Ureter (tissue), 1 donor: ENCODE measurements around the gene GABBR2. TPM values are rescaled to one million over a fixed set of nuclear protein-coding genes. Genes with fewer than 3 reads are reported as not detected.
"Not testable (repeated sequence)": the region's sequence is repeated elsewhere in the genome, so short reads cannot be mapped to it uniquely, and the experiment has no call there.

Experiments used
- DNase-seq: peaks from one replicate; pipeline ENCODE4 v3.0.0-alpha.2; 2020; ENCODE audit warnings: low spot score
- total RNA-seq: library from RNA; stranded (reverse); gene quantifications from one replicate; pipeline ENCODE4 v1.2.4, GENCODE V29; 2023
- donor health status: DM: yes; HTN: yes; CAD: no.

GABBR2 gene
- total RNA-seq, 1 donor from 2014 or later, result 12.2 TPM

DNA sequence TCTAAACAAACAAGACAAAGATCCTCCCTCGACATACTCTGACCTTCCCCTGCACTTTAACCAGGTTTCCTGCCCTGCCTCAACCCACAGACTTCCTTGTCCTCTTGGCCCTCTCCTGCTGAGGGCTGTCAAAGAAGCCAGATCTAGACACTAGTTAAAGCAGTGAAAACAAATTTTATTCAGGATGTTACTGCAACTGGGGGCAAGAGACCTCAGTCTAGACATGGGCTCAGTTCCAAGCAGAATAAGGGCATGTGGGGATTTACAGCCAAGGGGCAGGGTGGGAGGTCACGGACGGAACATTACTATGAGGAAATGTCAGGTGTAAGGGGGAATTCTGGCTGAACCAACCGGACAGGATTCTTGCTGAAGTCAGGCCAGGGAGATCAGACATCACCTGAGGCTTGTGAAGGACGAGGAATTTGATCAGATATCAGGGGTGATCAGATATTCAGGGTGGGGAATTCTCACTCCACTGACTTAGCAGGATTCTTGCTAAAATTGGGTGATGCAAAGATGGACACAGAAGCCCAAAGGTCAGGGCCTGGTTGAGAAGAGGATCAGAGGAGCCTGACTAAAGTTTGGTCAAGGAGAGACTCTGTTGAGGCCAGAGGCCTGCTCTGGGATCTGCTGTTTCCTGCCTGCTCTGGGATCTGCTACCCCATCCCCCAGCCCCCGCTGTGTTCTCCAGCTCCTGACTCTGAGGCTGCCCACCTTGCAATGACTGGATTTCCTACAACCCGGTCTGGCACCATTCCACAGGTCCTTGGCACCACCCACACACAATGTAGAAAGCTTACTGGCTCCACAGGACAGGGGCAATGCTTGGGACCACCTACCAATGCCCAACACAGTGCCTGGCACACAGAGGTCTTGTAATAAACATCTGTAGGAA lies 21.5 kb downstream of the GABBR2 start:
- DNase-seq, result no peak

DNA sequence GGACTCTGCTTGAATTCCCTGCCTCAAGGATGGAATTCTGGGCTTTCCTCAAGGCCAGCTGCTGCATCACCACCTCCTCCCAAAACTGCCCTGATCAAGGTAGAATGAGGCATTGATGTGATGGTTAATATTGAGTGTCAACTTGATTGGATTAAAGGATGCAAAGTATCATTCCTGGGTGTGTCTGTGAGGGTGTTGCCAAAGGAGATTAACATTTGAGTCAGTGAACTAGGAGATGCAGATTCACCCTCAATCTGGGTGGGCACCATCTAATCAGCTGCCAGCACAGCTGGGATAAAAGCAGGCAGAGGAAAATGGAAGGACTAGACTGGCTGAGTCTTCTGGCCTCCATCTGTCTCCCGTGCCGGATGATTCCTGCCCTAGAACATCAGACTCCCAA lies 23.9 kb downstream of the GABBR2 start:
- DNase-seq, result not testable (repeated sequence)

DNA sequence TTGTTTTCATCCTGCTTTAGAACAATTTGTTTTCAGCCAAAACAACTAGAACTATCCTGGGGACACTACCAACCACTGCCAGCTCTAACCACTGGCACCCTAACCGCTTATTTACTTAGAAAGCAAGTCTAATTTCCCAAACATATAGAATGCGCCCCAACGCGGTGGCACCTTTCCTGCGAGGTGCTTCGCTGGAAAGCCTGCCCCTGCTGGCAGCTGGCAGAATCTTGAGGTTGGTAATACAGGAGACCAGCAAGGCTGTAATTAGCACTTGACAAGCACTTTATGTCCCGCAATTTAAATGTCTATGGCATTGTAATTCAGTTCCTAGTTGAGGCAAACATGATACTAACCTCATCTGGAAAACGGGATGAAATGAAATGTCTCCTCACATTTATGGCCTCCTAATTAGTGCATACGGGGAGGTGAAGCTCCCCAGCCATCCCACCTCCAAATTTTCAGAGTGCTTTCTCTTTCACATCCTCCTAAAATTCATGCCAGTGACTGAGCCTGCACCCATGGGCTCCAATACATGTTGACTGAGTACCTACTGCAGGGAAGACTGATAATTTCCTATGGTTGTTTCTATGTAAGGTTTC lies 30.4 kb downstream of the GABBR2 start:
- no peak for DNase-seq

DNA sequence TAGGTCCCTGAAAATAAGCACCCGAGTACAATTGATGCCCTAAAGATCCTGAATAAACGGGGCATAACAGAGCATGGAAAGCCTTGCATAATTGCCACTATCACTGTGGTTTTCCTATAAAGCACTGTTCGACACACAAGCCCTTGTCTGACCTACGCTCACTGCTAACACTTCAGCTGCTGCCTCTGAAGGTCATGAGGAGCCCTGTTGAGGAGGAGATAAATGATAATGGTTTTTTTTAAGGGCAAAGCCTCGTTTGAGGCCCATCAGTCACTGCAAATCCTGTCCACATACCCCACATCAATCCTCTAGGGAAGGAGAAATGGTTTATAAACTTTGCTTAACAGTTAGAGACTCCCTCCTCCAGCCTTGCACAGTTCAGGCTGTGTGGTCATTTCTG lies 35.1 kb downstream of the GABBR2 start:
- no peak for DNase-seq

DNA sequence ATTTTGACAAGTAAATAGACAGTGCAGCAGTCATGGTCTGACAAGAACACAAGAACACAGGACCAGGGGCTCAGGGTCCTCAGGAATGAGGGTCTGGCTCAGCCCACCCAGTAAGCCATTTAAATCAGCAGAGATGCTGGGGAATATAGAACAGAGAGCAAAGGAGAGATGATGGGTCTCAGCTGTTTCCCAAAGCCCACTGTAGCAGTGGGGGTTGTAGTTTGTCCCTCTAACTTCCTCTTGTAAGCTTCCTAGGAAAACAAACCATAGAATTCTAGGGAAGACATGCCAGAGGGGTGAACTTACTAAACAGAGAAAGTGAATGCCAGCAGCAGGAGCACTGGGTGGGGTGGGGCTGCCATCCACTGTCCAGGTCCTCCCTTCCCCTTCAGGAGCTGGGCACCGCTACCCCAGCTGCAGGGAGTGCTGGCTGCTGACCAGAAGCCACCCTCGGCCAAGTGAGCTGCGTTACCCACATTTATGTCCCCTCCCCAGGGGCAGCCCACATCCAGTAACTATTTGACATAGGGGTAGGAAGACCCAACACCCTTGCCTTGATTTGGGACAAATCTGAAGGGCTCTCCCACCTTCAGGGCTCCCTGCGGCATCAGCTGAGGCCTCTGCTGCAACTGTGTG lies 41.6 kb downstream of the GABBR2 start:
- DNase-seq, result no peak

DNA sequence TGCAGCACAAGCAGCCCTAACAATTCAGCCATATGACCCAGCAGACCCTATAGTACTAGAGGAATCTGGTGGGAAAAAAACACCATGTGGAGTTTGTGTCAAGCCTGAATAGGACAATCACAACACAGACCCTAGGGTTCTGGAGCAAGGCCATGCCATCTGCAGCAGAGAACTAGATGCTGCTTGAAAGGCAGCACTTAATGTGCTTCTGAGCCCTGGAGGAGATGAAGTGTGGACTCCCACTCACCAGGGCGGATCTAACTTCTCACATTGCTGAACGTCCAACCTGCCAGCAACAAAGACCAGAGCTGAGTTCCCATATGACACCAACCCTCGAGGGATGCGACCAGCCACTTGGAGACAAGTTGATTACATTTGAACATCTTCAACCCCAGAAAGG lies 43.2 kb downstream of the GABBR2 start:
- no peak for DNase-seq

DNA sequence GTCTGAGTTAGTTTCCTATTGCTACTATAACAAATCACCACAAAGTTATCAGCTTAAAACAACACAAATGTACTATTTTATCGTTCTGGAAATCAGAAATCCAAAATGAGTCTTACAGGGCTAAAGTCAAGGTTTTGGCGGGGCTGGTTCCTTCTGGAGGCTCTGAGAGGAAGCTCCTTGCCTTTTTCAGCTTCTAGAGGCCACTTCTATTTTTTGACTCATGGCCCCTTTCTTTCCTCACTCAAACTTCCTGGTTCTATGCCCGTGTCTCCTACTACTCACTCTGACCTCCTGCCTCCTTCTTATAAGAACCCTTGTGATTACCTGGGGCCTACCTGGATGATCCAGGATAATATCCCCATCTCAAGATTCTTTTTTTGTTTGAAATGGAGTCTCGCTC lies 48.2 kb downstream of the GABBR2 start:
- no peak for DNase-seq

DNA sequence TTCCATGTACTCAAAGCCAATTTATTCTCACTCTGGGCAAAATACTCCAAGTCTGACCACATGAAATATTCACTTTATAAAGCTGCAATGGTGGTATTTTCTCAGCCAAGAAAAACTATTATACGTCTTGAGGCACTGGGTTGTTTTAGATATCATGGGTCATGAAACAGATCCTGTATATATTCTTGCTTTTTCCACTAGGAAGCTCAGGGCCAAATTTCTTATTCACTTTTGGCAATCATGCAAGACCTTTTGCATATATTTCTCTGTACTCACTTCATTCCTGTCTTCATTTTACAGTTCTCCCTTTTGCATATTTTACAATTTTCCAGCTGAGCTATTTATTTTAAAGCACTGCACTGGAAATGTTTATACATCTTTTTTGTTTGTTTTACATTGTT lies 49.8 kb downstream of the GABBR2 start:
- DNase-seq, result no peak

DNA sequence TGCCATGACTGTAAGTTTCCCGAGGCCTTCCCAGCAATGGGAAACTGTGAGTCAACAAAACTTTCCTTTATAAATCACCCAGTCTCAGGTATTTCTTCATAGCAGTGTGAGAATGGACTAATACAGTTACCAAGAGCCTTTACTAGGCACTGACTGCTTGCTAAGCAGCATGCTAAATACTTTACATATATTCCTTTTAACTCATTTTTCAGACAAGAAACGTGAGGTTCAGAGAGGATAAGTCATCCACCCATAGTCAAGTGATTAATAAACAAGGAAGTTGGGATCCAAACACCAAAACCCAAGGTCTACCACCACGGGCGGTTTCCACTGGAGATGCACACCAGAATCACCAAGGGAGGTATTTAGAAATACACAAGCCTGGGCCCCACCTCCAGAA lies 50.8 kb downstream of the GABBR2 start:
- no peak for DNase-seq

DNA sequence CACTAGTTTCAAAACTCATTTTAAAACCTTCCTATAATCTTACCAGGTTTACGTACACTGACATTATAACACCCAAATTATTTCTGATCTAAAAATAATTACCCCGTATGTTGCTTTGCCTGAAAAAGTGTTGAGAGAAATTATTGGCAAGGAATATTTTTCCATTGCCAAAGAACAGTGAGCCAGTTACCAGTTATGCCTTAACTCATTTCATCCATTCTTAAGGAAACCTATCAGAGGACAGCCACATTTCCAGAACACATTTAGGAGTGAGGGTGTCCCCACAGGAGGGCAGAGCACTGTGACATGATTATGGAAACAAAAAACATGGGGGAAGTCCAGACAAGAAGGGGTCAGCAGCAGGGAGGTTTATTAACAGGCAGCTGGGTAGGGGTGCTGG lies 52.2 kb downstream of the GABBR2 start:
- no peak for DNase-seq

DNA sequence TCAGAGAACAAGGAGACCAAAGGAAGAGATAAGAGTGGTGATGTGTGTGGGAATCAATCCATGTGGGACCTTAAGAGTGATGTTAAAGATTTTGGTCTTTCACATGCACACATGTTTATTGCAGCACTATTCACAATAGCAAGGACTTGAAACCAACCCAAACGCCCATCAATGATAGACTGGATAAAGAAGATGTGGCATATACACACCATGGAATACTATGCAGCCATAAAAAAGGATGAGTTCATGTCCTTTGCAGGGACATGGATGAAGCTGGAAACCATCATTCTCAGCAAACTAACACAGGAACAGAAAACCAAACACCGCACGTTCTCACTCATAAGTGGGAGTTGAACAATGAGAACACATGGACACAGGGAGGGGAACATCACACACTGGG lies 53.3 kb downstream of the GABBR2 start:
- not testable (repeated sequence) for DNase-seq

DNA sequence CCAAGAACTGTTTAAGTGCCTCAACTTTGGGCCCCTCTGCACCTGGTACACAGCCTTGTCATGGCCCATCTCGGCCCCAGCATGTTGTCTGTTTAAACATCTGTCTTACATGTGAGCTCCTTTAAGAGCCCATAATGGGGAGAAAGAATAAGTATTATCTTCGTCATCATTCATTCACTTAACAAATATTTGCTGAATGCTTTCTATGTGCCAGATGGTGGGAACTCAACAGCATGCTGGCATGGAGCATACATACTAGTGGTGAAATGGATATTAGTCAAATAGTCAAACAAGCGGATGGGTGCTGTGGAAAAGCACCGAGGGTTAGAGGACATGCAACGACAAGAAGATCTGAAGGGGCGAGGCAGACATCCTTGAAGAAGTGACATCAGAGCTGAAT lies 54.5 kb downstream of the GABBR2 start:
- DNase-seq, result no peak

DNA sequence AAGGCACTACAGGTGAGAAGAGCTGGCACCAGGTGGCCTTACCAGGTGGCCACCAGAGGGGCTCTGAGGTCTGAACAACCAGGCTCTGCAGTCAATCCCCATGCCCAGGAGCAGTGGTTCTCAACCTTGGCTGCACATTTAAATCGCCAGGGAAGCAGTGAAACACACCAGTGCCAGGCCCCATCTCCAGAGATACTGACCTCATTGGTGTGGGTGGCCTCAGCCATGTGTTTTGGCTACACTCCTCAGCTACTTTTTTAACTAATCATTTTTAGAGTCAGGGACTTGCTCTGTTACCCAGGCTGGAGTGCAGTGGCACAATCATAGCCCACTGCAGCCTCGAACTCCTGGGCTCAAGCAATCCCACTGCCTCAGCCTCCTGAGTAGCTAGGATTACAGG lies 56.0 kb downstream of the GABBR2 start:
- DNase-seq, result no peak

DNA sequence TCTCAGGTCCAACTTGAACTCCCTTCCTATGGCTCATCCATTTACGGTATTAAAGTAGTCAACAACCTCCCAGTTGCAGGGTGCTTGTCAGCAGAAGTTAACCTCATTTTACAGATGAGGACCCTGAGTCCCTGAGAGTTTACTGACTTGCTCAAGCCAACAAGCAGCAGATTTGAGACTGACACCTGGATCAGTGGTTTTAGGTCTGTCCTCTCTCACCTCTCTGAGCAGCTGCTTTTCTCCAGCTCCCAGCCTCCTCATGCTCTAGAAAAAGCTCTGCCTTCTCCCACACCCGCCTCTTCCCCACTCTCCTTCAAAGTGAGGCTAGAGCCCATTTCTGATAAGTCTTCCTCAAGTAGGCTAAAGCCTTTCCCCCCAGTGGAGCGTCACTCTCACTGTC lies 56.4 kb downstream of the GABBR2 start:
- no peak for DNase-seq

DNA sequence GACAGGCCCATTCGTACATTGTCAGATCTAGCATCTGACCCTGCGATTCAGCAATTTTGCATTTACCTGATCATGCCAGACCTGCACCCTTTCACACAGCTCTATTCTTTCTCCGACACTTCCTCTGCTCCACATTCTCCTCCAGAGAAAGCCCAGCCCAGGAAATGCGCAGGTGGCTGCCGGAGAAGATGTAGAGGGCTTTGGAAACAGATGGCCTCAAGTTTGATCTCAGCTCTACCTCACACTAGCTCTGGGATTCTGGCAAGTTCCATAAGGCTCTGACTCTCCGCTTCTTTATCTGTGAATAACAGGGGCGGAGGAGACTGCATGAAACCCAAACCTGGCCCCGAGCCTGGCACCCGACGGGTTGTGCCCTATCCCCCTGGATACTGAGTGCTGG lies 61.5 kb downstream of the GABBR2 start:
- no peak for DNase-seq

DNA sequence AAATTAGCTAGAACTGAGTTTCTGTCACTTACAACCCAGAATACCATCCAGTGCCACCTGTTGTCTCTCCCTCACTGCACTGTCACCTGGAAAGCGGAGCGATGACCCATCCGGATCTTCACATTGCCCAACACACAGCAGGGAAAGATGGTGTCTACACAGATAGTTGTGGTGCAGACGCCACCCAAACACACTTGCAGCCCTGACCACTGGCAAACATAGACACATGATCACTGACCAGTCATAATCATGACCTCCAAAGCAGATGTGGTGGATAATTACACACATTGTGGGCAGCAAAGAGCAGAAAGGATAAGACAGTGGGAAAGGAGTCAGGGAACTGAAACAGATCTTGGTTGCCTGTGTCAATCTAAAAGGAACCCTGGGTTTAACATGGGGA lies 64.7 kb downstream of the GABBR2 start:
- no peak for DNase-seq

DNA sequence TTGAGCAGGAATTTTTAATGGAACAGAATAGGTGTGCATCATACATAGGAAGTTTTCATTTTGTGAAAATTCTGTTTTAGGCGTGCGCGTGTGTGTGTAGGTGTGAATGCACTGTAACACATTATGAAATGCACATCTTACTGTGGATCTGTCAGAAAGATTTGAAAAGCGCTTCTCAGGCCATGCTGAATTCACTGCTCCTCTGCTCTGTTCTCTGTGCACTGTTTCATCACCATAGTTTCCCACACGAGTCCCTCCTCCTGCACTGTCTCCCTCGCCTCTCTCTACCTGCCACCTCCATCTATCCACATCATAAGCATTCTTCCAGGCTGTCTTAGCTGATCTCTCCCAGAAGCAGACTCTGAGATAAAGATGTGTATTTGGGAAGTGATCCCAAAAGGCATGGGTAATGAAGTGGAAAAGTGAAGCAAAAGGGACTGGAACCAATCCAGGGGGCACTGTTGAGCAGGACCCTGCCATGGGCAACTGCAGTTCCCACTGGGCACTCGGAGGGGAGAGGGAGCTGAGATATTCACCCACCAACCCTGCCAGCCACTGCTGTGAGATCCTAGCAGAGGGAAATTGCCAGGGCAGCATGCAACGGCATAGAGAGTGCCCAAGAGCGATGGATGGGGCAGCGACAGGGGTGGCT lies 65.9 kb downstream of the GABBR2 start:
- no peak for DNase-seq

DNA sequence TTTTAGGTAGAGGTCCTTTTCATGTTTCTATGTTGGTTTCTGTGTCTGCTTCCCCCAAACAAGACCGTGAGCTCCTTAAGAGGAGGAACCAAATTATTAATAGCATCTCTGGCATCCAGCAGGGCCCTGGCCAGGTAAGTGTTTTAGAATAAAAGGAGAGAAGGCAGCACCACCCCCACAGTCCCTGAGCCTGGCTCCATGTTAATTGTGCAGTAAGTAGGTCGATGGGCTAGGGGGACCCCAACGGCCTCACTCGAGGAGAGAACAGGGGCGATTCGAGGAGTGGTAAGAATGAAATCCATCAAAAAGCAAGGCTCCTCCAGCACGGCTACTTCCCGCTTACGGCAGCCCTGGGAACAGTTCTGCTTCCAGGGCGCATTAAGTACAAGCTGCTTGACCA lies 67.0 kb downstream of the GABBR2 start:
- no peak for DNase-seq

DNA sequence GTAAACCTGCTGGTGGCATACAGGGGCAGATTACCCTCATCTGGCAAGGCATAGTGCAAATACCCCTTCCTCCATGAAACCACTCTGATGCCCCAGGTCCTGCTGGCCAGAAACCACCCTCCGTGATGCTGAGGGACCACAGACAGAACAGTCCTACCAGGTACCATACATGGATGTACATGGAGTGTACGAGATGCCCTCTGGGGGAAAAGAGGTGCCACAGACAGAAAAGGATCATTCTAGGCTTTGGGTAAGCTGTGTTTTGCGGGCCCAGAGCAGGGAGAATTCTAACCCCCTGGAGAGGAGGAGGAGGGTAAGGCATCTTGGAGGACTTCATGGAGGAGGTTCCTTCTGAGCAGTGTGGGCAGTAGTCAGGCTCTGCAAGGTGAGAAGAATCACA lies 68.3 kb downstream of the GABBR2 start:
- DNase-seq, result no peak

DNA sequence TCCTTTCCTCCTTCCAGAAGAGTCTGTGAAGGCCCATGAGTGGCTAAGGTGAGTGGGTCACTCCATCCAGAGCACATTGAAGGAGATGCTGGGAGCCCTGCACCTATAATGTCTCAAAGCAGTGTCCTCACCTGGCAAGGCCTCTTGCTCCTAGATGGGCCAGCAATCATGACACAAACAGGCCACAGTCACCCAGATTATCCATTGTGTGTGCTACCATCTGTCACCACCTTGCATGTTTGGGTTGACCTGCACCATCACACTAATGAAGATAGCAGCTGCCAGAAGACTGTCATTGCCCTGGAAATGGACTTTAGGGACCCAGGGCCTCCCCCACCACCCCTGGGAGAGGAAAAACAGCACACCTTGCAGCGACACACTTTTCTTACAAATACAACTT lies 69.6 kb downstream of the GABBR2 start:
- no peak for DNase-seq

DNA sequence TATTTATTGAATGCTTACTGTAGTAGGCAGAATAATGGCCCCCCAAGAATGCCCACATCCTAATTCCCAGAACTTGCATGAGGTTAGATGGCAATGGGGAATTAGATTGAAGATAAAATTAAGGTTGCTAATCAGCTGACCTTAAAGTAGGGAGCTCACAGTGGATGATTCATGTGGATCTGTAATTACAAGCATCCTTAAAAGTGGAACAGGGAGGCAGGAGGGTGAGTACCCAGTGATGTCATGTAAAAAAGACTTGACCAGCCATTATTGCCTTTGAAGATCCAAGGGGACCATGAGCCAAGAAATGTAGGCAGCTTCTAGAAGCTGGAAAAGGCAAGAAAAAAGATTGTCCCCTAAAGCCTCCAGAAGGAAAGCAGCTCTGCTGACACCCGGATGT lies 71.4 kb downstream of the GABBR2 start:
- no peak for DNase-seq

DNA sequence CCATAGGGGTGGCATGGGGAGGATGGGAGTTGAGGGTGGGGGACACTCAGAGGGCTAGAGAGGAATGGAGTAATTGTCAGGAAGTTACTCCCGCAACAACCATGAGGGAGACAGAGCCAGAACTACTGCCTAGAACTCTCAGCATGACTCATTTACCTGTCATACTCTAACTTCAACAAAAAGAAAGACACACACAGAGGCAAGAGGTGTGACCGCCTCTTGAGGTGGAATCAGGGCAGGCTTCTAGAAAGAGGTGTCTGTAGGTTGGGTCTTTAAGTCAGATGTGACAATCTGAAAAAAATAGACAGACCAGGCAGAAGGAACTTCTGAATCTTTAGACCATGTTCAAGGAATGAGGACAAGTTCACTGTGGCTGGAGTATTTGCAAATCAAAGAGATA lies 73.4 kb downstream of the GABBR2 start:
- no peak for DNase-seq
